ENCODE results near the gene PTPRM. TPM values are rescaled to one million over a fixed set of nuclear protein-coding genes. Genes with fewer than 3 reads are reported as not detected.

Gene PTPRM
- total and polyA plus RNA-seq, 2 experiments from 2014 or later = 30.9 to 62.8 TPM

DNA sequence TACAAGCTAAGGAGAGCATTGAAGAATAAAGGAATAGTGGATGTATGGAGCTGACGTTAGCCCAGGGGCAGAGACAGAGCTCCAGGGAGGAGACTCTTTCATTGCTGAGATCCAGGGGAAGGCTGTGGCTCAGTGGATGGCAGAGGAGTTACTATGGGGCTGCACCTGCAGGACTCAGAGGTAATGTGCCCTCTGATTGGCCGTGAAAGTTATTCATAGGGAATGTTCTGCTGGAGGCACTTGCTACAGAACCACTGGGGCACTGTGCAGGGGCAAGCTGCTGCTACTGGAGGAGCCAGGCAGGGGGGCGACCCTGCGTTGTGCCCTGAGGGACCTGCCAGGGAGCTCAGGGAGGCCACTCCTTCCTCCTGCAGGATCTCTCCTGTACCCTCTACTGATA, 199.2 kb downstream of the PTPRM start:
- TF ChIP-seq EZH2phosphoT487 (IDR thresholded peaks at IDR 0.05; ENCODE audit: insufficient read depth, low read depth) = no peak
- TF ChIP-seq EZH2 (IDR thresholded peaks at IDR 0.05; ENCODE audit: insufficient read depth, poor library complexity, severe bottlenecking) = no peak
- Histone ChIP-seq H2AFZ (no peak overlapping the region), H3K9ac (no peak overlapping the region), H3K27me3 (replicated peaks; ENCODE audit: insufficient read depth) (no peaks in the 10 kb centered on the region), H4K20me1 (ENCODE audit: insufficient read depth) (no peaks in the 10 kb centered on the region; the same call in 1 of the 2 replicates), H3K79me2 (ENCODE audit: insufficient read depth) (no peaks in the 10 kb centered on the region), H3K9me3 (ENCODE audit: low read depth) (no peaks in the 10 kb centered on the region), H3K9me2 (ENCODE audit: insufficient read depth) (no peaks in the 10 kb centered on the region), H3K27ac (no peak overlapping the region), H3K4me3 (no peak overlapping the region), H3F3A (ENCODE audit: insufficient read depth) (no peaks in the 10 kb centered on the region), H3K4me2 (ENCODE audit: unreplicated experiment) (no peak overlapping the region), H3K4me1 (ENCODE audit: insufficient read depth) (0 out of 2 replicates have a peak, but pooled peaks cover 4% of the 10 kb centered on the region), H3K36me3 (ENCODE audit: low read depth) (no peaks in the 10 kb centered on the region)
- DNase-seq = no peak
- in situ Hi-C loops (cut with MboI) = no loop called here
- WGBS, 2 experiments (ENCODE audit: low coverage in 1 of 2, low lambda C conversion rate in 2 of 2, missing lambda C conversion rate in 2 of 2) = 86 to 87% methylated on average over 4 of the region's 4 CpGs

DNA sequence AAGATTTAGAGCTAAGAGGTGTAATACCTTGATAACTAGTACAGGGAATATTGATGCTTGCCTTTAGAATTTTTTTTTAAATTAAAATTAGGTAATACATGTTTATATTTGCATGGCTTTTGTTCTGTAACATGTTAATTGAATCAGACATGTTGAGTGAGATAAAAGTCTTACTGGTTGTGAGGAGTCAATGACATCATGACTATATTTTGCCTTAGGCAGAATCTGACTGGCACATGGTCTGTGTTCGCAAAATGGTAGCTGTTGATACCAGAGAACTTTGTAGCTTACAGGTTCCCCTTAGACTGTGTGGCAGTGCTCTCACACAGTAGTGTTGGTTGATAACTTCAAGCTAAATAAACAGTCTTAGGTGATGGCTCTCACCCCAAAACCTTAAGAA, 199.7 kb downstream of the PTPRM start:
- H3K4me3 ChIP-seq = no peak overlapping the region
- no peak overlapping the region for H3K27ac ChIP-seq
- 92 to 100% methylated on average over 1 of the region's 1 CpG for WGBS, 2 experiments (ENCODE audit: low coverage in 1 of 2, low lambda C conversion rate in 2 of 2, missing lambda C conversion rate in 2 of 2)
- TF ChIP-seq EZH2 (IDR thresholded peaks at IDR 0.05; ENCODE audit: insufficient read depth, poor library complexity, severe bottlenecking) (no peak), EZH2phosphoT487 (IDR thresholded peaks at IDR 0.05; ENCODE audit: insufficient read depth, low read depth) (no peak)
- H3K9me2 ChIP-seq (ENCODE audit: insufficient read depth) = no peaks in the 10 kb centered on the region
- H3K27me3 ChIP-seq (replicated peaks; ENCODE audit: insufficient read depth) = no peaks in the 10 kb centered on the region
- no peaks in the 10 kb centered on the region for H3K79me2 ChIP-seq (ENCODE audit: insufficient read depth)
- no peak overlapping the region for H2AFZ ChIP-seq
- H3F3A ChIP-seq (ENCODE audit: insufficient read depth) = no peaks in the 10 kb centered on the region
- in situ Hi-C loops (cut with MboI) = no loop called here
- H3K9ac ChIP-seq = no peak overlapping the region
- no peaks in the 10 kb centered on the region; the same call in 1 of the 2 replicates for H4K20me1 ChIP-seq (ENCODE audit: insufficient read depth)
- H3K4me1 ChIP-seq (ENCODE audit: insufficient read depth) = no peaks in the 10 kb centered on the region
- no peak for DNase-seq
- H3K4me2 ChIP-seq (ENCODE audit: unreplicated experiment) = no peak overlapping the region
- no peaks in the 10 kb centered on the region for H3K9me3 ChIP-seq (ENCODE audit: low read depth)
- H3K36me3 ChIP-seq (ENCODE audit: low read depth) = no peaks in the 10 kb centered on the region

DNA sequence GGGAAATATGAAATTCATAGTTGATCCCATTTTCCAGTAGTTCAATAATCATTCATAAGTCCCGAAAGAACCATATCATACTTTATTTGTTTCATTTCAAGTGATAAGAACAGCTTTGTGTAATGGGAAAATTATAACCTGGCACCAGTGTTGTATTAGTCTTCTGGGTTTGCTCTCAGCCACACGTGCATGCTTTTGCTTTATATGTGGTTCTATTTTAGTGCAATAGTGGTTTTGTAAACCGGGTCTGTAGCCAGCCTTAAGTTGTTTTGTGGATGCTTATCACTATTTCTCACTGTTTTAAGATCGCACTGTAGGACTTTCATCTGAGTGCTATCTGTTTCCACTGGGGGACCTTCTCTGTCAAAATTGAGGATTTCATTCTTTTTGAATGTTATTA, 203.8 kb downstream of the PTPRM start:
- Histone ChIP-seq H3K9ac (no peak overlapping the region), H3K9me2 (ENCODE audit: insufficient read depth) (no peaks in the 10 kb centered on the region), H3K36me3 (ENCODE audit: low read depth) (no peaks in the 10 kb centered on the region), H3K27me3 (replicated peaks; ENCODE audit: insufficient read depth) (no peaks in the 10 kb centered on the region), H3K27ac (no peak overlapping the region), H3K4me2 (ENCODE audit: unreplicated experiment) (no peak overlapping the region), H3K79me2 (ENCODE audit: insufficient read depth) (0 out of 2 replicates have a peak, but pooled peaks cover 5% of the 10 kb centered on the region), H3K4me1 (ENCODE audit: insufficient read depth) (no peaks in the 10 kb centered on the region), H3F3A (ENCODE audit: insufficient read depth) (no peaks in the 10 kb centered on the region), H2AFZ (no peak overlapping the region), H3K9me3 (ENCODE audit: low read depth) (no peaks in the 10 kb centered on the region), H4K20me1 (ENCODE audit: insufficient read depth) (no peaks in the 10 kb centered on the region), H3K4me3 (no peak overlapping the region)
- DNase-seq = no peak
- 41 to 42% methylated on average over 4 of the region's 4 CpGs for WGBS, 2 experiments (ENCODE audit: low coverage in 1 of 2, low lambda C conversion rate in 2 of 2, missing lambda C conversion rate in 2 of 2)
- in situ Hi-C loops (cut with MboI) = no loop called here
- TF ChIP-seq EZH2 (IDR thresholded peaks at IDR 0.05; ENCODE audit: insufficient read depth, poor library complexity, severe bottlenecking) = no peak
- TF ChIP-seq EZH2phosphoT487 (IDR thresholded peaks at IDR 0.05; ENCODE audit: insufficient read depth, low read depth) = no peak

DNA sequence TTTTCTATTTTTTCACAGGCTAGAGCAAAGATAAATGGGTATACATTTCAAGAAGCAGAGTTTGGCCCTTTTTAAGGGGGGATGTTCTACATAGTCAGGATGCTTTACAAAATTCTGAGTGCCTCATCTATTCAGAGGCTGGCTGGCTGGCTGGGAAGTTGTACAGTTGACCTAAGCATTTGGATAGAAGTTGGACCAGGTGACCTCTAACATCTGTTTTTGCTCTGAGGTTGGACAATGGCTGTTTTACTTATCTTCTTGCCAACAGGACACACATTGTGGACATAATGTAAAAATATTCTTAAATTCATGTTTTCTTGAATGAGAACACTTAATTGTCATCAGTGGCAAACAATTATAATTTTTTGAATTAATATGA, 205.4 kb downstream of the PTPRM start:
- no peaks in the 10 kb centered on the region for H3K36me3 ChIP-seq (ENCODE audit: low read depth)
- H3K4me3 ChIP-seq = no peak overlapping the region
- no peaks in the 10 kb centered on the region for H3K4me1 ChIP-seq (ENCODE audit: insufficient read depth)
- in situ Hi-C loops (cut with MboI) = no loop called here
- TF ChIP-seq EZH2phosphoT487 (IDR thresholded peaks at IDR 0.05; ENCODE audit: insufficient read depth, low read depth) (no peak), EZH2 (IDR thresholded peaks at IDR 0.05; ENCODE audit: insufficient read depth, poor library complexity, severe bottlenecking) (no peak)
- no peaks in the 10 kb centered on the region for H3K27me3 ChIP-seq (replicated peaks; ENCODE audit: insufficient read depth)
- H3F3A ChIP-seq (ENCODE audit: insufficient read depth) = no peaks in the 10 kb centered on the region
- H3K9me3 ChIP-seq (ENCODE audit: low read depth) = no peaks in the 10 kb centered on the region
- H3K9me2 ChIP-seq (ENCODE audit: insufficient read depth) = no peaks in the 10 kb centered on the region
- H3K79me2 ChIP-seq (ENCODE audit: insufficient read depth) = 0 out of 2 replicates have a peak, but pooled peaks cover 5% of the 10 kb centered on the region
- H2AFZ ChIP-seq = no peak overlapping the region
- H3K27ac ChIP-seq = no peak overlapping the region
- H3K9ac ChIP-seq = no peak overlapping the region
- no peak for DNase-seq
- no peaks in the 10 kb centered on the region for H4K20me1 ChIP-seq (ENCODE audit: insufficient read depth)
- no peak overlapping the region for H3K4me2 ChIP-seq (ENCODE audit: unreplicated experiment)

DNA sequence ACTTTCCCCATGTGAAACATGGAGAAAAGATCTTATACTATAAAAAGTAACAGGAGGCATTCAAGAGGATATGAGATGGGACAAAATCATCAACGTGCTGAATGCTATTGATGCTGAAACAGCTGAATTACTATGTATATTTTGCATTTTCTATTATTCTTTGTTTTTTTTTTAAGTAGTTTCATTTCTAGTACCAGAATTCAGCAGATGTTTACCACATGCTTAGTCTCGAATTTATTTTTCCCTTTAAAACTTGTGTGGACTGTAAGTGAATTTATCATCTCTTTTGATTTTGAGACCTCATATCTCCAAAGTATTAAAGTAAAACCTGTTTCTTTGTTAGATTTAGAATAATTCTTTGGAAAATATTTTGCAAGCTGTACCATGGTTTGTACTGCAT, 205.8 kb downstream of the PTPRM start:
- H3K4me3 ChIP-seq = no peak overlapping the region
- H3K9ac ChIP-seq = no peak overlapping the region
- H3K27me3 ChIP-seq (replicated peaks; ENCODE audit: insufficient read depth) = no peaks in the 10 kb centered on the region
- H3K36me3 ChIP-seq (ENCODE audit: low read depth) = no peaks in the 10 kb centered on the region
- H3K4me1 ChIP-seq (ENCODE audit: insufficient read depth) = no peaks in the 10 kb centered on the region
- no peaks in the 10 kb centered on the region for H3F3A ChIP-seq (ENCODE audit: insufficient read depth)
- H3K27ac ChIP-seq = no peak overlapping the region
- no peaks in the 10 kb centered on the region for H3K9me3 ChIP-seq (ENCODE audit: low read depth)
- no peaks in the 10 kb centered on the region for H4K20me1 ChIP-seq (ENCODE audit: insufficient read depth)
- no peak overlapping the region for H3K4me2 ChIP-seq (ENCODE audit: unreplicated experiment)
- 0 out of 2 replicates have a peak, but pooled peaks cover 5% of the 10 kb centered on the region for H3K79me2 ChIP-seq (ENCODE audit: insufficient read depth)
- WGBS, 2 experiments (ENCODE audit: low coverage in 1 of 2, low lambda C conversion rate in 2 of 2, missing lambda C conversion rate in 2 of 2) = 62 to 65% methylated on average over 2 of the region's 2 CpGs
- in situ Hi-C loops (cut with MboI) = no loop called here
- TF ChIP-seq EZH2 (IDR thresholded peaks at IDR 0.05; ENCODE audit: insufficient read depth, poor library complexity, severe bottlenecking) (no peak), EZH2phosphoT487 (IDR thresholded peaks at IDR 0.05; ENCODE audit: insufficient read depth, low read depth) (no peak)
- H3K9me2 ChIP-seq (ENCODE audit: insufficient read depth) = no peaks in the 10 kb centered on the region
- DNase-seq = no peak
- no peak overlapping the region for H2AFZ ChIP-seq
